CD4-positive, alpha-beta T cell treated with Interleukin-17A for 1 hour (primary cell): ENCODE data around the gene ZFAND2A.
A peak's percentile ranks its signal among the peaks of the same experiment; 100 is the strongest.
"Not testable (repeated sequence)": the region's sequence is repeated elsewhere in the genome, so short reads cannot be mapped to it uniquely, and the experiment has no call there.

Source experiments
- DNase-seq: peaks from one replicate; pipeline ENCODE4 v3.0.0-alpha.2; 2020

The ZFAND2A gene

GRCh38 chr7:1159891-1160669, at the start of gene ZFAND2A:
Gene ZFAND2A (minus strand): TSS chr7:1160196. CDS start chr7:1158212, 1,984 bp downstream.
- peak; percentile 98 for DNase-seq

DNA sequence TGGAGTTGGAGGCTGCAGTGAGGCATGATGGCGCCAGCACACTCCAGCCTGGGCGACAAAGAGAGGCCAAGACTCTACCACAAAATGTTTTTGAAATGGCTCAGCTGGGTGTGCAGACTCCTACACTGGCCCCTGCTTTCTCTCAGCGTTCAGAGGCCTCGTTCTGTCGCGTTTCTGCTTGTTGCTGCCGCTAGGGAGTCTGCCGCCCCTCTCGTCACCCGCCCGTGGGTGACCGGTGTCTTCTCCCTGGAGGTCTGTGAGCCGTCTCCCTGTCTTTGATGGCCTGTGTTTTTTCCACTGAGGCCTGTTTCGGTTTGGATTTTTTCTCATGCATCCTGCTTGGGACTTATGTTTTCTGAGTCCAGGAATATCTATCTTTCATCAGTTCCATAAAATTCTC, 49.1 kb upstream of the ZFAND2A start:
- DNase-seq: no peak

DNA sequence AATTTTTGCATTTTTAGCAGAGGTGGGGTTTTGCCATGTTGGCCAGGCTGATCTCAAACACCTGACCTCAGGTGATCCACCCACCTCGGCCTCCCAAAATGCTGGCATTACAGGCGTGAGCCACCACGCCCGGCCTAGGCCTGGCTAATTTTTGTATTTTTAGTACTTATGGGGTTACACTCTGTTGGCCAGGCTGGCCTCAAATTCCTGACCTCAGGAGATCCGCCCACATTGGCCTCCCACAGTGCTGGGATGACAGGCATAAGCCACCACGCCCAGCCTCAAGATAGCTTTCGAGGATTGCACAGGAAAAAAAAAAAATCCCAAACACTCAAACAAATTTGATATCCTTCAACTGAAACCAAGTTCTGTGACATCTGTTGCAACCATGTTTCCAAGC, 45.7 kb upstream of the ZFAND2A start:
- not testable (repeated sequence) for DNase-seq

GRCh38 chr7:1204460-1205140, 44.6 kb upstream of the ZFAND2A start:
- no peak for DNase-seq

DNA sequence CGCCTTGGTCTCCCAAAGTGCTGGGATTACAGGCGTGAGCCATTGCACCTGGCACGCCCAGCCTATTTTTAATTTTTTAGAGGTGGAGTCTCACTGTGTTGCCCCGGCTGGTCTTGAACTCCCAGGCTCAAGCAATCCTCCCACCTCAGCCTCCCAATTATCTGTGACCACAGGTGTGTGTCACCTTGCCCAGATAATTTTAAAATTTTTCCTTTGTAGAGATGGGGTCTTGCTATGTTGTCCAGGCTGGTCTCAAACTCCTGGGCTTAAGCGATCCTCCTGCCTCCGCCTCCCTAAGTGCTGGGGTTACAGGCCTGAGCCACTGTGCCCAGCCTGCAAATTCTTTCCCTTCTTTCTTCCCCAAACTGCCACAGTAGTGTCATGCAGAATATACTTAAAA, 42.9 kb upstream of the ZFAND2A start:
- DNase-seq: not testable (repeated sequence)

DNA sequence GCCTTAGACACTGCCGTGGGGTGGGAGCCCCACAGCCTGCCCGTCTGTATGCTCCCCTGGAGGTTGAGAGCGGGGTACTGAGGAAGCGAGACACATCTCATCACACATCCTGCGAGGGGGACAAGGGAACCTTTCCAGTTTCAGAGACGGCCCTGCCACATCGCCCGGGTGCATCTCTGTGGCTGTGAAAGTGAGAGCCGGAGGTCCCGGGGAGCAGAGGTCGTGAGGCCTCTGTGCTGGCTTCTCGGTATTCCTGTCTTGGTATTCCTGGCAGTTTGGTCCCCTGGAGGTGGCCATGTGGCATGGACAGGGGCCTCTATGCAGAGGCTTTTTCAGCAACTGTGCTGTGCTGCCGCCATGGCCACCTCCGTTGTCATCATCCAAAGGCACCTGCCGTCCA, 41.9 kb upstream of the ZFAND2A start:
- no peak for DNase-seq

- no peak for DNase-seq
These were observed 40.0 kb upstream of the ZFAND2A start for GRCh38 chr7:1200045-1200444.

- DNase-seq: no peak
These were observed 38.1 kb upstream of the ZFAND2A start for GRCh38 chr7:1197997-1198625.

GRCh38 chr7:1196950-1197349, 37.0 kb upstream of the ZFAND2A start:
- DNase-seq: no peak

DNA sequence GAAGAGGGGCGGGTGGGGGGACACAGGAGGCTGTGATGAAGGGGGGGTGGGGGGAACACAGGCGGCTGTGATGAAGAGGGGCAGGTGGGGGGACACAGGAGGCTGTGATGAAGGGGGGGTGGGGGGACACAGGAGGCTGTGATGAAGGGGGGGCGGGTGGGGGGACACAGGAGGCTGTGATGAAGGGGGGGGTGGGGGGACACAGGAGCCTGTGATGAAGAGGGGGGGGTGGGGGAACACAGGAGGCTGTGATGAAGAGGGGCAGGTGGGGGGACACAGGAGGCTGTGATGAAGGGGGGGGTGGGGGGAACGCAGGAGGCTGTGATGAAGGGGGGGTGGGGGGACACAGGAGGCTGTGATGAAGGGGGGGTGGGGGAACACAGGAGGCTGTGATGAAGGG, 36.4 kb upstream of the ZFAND2A start:
- not testable (repeated sequence) for DNase-seq

GRCh38 chr7:1193593-1194424, 33.8 kb upstream of the ZFAND2A start:
- DNase-seq: peak; percentile 26

- peak; percentile 31 for DNase-seq
These were observed 32.2 kb upstream of the ZFAND2A start for GRCh38 chr7:1192171-1192676.

DNA sequence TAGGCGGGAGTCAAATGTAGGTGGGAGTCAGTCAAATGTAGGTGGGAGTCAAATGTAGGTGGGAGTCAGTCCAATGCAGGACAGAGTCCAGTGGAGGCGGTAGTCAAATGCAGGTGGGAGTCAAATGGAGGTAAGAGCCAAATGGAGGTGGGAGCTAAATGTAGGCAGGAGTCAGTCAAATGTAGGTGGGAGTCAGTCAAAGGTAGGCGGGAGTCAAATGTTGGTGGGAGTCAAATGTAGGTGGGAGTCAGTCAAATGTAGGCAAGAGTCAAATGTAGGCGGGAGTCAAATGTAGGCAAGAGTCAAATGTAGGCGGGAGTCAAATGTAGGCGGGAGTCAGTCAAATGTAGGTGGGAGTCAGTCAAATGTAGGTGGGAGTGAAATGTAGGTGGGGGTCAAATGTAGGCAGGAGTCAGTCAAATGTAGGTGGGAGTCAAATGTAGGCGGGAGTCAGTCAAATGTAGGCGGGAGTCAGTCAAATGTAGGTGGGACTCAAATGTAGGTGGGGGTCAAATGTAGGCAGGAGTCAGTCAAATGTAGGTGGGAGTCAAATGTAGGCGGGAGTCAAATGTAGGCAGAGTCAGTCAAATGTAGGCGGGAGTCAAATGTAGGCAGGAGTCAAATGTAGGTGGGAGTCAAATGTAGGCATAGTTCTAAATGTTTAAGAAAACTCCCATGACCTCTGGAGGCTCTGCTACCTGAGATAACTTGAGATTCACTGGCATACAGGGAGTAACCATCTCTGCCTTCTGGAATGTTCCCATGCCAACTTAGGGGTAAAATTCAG, 30.2 kb upstream of the ZFAND2A start:
- no peak for DNase-seq

DNA sequence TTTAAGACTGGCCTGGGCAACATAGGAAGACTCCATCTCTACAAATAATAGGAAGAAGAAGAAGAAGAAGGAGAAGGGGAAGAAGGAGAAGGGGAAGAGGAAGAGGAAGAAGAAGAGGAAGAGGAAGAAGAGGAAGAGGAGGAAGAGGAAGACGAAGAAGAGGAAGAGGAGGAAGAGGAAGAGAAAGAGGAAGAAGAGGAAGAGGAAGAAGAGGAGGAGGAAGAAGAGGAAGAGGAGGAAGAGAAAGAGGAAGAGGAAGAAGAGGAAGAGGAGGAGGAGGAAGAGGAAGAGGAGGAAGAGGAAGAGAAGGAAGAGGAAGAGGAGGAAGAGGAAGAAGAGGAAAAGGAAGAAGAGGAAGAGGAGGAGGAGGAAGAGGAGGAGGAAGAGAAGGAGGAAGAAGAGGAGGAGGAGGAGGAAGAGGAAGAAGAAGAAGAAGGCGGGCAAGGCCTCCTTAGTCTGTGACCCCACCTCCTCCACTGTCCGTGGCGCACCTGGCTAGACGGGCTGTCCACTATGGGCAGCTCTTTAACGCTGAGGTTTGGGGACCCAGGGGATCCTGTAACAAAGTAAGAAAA, 28.8 kb upstream of the ZFAND2A start:
- no peak for DNase-seq

DNA sequence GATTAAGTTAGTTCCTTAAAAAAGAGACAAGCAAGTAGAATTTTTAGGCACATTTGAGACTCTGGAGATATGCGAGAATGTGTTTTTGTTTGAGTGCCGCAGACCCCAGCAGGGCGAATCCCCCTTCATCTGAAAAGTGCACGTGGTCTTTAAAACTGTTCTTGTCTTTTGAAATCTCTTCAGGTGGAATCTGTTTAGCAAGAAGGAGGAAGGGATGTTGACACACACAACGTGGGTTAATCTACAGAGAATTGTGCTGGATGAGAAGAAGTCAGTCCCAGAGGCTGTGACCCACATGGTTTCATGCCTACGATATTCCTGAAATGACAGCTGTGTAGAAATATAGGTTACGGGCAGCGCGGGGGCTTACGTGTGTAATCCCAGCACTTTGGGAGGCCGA, 27.1 kb upstream of the ZFAND2A start:
- no peak for DNase-seq

- no peak for DNase-seq
These were observed 21.6 kb upstream of the ZFAND2A start for GRCh38 chr7:1181640-1182039.

DNA sequence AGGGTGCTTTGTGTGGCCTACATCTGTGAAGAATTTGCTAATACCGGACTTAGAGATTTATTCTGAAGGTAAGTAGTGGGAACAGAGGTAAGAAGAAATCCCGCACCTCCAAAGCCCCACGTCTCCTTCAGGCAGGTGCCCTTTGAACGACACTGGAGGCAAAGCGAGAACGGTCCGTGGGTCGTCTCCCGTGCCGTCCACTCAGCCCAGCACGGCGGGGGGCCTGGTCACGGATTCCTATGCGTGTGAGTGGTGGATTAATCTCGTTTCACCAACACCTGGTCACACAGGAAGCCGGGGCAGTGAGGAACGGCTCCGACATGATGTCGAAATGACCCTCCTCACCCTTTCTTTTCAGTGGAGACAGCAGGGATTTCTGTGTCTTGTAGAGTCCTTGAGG, 21.0 kb upstream of the ZFAND2A start:
- DNase-seq: no peak

DNA sequence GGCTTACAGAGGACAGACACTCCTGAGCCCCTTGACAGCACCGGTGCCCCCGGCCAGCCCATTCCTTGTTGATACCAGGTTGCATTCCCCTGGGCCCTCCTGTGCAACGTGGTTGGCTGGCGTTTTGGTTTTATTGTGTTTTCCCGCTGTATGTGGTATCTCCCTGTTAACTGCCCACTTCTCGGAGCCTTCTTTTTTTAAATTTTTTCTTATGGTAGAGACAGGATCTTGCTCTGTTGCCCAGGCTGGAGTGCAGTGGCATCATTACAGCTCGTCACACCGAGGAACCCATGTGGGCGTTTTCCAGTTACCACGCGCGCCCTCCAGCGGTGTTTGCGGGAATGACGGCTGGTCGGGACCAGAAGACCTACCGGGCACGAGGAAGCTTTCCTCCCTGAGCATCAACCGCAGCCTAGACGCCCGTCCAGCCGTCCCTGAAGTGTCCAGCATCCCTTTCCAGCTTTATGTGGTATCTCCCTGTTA, 16.9 kb upstream of the ZFAND2A start:
- peak; percentile 80 for DNase-seq

DNA sequence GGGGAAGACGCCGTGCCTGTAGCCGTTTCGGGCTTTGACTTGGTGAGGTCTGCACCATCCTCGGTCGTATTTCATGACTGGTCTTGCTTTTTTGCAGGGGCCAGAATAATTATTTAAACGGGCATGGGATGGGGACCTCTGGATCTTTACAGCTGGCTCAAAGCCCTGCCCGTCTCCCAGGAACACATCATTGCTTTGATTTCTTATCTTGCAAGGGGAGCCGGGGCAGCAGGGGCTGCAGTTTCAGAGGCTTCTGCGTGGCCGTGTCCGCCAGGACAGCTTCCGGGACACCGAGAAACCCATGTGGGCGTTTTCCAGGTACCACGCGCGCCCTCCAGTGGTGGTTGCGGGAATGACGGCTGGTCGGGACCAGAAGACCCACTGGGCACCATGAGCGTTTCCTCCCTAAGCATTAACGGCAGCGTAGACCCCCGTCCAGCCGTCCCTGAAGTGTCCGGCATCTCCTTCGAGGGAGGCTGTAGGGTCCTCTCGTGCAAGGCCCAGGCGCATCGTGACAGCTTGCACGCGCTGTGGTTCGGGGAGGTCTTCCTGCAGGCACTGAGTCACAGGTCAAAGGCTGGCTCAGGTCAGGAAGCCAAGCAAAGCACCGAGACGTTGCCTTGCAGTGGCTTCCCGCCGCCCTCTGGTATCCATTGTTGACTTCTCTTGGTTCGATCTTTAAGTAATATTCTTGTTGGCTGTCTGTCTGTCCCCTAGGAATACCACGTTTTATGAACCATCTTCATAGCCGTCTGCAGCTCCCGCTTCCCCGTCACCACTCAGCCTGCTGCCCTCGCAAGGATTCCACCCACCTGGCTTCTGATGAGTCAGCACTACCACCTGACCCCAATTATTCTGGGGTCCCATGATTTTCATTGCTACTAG, 16.2 kb upstream of the ZFAND2A start:
- peak; percentile 77 for DNase-seq

DNA sequence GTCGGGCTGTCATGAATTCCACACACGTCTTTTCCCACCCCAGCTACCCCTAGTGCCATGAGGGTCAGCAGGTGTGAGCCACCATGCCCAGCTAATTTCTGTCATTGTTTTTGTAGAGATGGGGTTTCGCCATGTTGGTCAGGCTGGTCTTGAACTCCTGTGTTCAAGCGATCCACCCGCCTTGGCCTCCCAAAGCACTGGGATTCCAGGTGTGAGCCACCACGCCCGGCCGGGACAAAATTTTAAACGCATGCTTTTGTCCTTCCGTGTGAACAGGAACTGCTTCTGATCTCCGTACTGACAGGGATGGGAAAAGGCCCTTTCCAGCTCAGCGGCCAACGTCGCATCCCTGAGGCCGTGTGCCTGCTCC, 15.6 kb upstream of the ZFAND2A start:
- DNase-seq: no peak
